Right lobe of liver (tissue), 4 donors: Measurements from ENCODE around the gene MYO18A.

ENCODE experiments used
- CTCF ChIP-seq, 4 donors: fragments of 200-600 bp in 3 of 4; fragments of 450-650 bp in 1 of 4; IDR thresholded peaks; one replicate each; pipeline versions ENCODE4 v1.5.1 to v1.8.0; 2016 to 2022; ENCODE audit warnings: antibody characterized with exemption in 4 of 4, mild to moderate bottlenecking in 2 of 4
- POLR2A ChIP-seq: fragments of 450-650 bp; IDR thresholded peaks from one replicate; pipeline ENCODE4 v1.6.1; 2017; ENCODE audit warnings: antibody characterized with exemption, mild to moderate bottlenecking
- donor health status: DM: no; HTN: no; CAD: no.
- donor health status: DM: no; HTN: no; CAD: no.
- donor health status: DM: no; HTN: yes; CAD: no.

- TF ChIP-seq CTCF (IDR thresholded peaks at IDR 0.05) = no peak
- no peak for TF ChIP-seq POLR2A
Observed at GRCh38 chr17:29063992-29064391, 116.2 kb downstream of the MYO18A start.
